DMS153 treated with DMSO at 0.1 percent for 48 hours (cell line): ENCODE results near the gene ATP6V0A1.

Experiments used
- DNase-seq: peaks from one replicate; lab custom pipeline; 2025; ENCODE audit not compliant: unreplicated experiment; lab: John Stamatoyannopoulos, UW

The ATP6V0A1 gene

DNA sequence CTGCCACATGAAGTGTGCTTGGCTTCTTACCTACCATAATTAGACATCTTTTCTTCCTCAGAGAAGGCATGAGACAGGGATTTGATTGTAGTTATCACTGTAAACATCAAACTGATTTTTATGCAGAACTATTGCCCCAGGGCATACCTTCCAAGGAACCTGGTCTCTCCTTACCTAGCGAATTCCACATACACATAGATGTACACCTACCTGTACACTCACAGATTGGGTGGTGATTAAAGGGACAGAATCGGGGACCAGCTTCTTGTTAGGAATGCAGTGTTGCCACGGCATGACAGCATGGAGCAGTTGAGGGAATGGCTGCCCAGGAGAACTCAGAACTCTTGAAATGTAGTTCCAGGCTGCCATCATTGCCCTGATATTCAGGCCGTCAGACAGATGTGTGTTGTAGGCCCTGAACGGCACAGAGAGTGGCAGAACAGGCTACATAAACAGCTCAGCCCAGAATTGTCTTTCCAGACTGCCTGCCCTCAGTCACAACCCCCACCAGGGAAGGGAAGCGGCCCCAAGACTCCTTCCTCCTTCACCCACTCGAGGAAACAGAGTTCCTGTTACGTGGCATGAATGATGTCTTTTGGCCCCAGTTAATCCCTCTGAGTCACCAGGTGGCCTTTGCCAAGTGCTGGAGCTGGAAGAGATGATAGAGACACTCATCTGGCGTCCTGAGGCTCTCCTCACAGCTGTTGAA is 59.5 kb downstream of the ATP6V0A1 start:
- no peak for DNase-seq

DNA sequence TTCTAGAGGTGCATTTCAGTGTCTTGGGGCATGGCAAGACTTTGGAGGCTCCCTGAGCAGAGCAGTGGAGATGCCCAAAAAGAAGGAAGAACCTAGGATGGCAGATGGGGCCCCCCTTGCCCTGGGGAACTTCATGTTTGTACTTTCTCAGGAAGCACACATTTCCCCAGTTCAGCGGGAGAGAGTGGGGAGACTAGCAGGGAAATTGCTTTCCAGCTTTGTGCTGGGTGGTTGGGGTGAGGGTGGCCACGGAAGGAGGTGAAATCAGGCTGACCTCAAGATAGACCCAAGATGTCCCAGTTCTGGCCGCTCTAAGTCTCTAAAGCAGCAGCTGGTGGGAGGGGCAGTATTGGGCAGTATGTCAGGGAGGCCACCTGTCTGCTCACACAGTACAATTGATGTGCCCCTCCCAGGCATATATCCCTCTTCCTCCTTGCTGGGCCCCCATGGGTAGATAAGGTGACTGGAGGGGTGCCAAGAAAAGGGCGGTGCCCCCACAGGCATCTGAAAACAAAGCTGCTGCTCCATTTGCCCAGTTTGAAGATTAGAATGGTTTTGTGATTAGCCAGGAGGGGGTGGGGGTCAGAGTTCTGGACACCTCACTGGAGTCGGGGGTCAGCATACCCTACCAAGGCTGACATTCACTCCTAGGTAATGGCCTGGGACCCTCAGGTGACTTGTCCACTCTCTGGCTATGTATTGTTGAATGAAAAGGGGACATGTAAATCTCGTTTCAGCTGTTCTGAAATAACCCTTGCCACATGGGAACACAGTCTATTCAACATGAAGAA is 60.3 kb downstream of the ATP6V0A1 start:
- DNase-seq: no peak

DNA sequence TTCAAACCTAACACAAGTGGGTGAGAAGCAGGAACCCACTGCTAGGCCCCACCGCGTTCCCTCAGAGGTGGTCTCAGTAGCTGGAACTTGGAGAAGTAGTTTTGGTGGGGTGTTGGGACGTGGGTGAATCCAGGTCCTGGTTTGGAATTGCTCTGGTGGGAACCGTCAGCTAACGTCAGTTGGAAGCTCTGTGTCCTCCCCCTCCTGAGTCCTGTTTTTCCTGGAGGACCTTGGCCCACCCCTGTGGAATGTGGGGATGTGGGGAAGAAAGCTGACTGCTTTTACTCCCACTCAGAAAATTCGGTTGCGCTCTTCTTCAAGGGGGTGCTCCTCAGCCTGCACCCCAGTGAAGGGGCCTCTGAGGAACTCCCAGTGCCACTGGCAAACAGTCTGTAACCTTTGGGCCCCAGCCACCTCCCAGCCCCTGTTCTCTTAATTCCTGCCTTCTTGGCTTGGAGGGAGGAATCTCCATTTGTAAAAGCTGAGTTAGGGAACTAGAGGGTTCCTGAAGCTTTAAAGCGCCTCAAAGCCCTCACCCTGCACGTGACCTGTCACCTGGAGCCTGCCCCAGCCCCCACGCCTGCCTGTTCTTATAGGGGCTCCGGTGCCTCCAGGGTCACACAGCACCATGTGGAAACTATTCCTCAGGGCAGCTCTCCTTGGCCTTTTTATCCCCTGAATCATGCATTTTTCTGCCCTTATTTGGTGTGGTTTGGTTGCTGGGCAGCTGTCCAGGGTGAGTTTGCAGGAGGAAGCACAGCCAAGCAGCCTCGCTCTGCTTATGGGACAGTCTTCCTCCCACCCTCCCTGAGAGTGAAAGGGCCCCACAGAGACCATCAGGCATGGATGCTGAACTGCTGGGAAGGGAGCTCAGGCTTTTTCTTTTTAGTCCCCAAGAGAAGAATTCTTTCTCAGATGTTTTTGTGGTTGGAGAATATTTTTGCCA is 61.1 kb downstream of the ATP6V0A1 start:
- no peak for DNase-seq

DNA sequence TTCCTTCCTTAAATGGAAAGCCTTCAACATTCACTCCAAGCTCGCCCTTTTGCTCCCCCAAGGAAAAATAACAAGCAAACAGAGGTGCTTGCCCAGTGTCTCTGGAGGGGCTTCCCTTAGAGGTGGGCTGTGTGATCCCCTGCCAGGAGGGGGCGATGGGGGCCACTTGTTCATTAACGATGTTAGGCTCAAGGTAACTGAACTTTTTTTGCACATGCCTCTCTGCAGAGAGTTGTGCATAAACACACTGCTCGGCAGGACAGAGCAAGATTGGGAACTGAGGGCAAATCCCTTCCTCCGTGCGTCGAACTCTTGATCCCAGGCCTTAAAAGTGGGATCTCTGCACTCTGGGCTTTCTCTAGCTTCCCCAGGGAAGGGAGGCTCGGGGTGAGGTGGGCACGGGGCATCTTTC is 61.9 kb downstream of the ATP6V0A1 start:
- DNase-seq: no peak

DNA sequence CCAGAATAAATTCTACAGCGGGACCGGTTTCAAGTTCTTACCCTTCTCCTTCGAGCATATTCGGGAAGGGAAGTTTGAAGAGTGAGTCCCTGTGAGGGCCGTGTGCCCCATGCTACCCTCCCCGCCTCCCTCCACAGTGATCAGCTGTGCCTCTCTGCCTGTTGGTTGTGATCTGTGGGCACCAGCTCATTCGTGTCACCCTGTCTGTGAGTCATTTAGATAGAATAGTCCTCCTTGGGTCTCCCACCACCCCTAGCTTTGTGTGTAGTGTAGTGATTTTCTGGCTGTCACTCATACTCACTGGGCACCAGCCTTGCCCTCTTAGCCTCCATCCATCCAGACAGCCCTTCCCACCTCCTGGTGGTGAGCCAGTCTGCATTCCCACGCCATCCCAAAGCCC is 62.4 kb downstream of the ATP6V0A1 start:
- no peak for DNase-seq

DNA sequence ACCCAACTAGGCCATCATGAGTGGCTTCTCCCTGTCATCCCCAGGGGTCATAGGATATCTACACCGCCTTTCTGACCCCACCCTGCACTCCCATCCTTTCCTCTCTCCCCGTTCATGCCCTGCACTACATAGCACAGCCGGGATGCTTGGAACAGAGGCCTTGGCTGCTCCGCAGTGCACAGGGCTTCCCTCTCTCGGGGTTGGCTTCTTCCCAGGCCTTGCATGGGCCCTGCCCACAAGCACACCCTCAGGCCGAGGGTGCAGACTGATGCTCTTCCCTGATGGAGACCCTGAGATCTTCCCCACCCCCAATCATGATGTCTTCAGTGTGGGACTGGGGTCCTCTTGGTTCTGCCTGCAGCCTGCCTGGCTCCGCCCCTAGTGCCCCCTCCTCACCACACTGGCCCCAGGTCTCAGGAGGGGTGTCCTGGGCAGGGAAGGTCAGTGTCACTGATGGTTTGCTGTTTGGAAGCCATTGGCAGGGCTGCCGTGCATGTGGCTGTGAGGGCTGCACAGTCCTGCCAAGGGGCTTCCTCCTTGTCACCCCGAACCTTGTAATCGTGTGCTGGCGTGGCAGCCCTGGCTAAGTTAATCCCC is 63.1 kb downstream of the ATP6V0A1 start:
- DNase-seq: no peak

DNA sequence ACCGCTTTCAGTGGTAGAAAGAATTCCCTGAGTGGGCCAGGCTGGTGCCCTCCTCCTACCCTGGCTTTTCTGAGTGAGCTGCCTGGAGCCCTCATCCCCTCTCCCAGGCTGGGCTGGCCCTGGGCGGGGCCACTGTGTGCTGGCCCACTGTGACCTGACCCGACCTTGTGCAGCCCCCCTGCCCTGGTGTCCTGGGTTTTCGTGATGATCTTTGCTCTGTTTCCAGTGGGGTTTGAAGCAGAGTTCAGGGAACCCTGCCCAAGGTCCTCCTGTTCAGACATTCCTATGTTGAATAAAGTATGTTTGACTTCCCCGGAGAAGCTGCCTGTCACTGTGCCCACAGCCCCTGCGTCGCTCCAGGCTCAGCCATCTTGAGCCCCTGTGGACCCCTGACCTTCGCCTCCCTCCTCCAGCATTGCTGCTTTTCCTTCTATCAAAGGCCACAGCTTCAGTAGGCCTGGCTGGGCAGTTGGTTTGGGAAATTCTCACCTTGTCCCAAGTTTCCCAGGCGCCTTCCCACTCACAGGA is 63.6 kb downstream of the ATP6V0A1 start:
- no peak for DNase-seq

DNA sequence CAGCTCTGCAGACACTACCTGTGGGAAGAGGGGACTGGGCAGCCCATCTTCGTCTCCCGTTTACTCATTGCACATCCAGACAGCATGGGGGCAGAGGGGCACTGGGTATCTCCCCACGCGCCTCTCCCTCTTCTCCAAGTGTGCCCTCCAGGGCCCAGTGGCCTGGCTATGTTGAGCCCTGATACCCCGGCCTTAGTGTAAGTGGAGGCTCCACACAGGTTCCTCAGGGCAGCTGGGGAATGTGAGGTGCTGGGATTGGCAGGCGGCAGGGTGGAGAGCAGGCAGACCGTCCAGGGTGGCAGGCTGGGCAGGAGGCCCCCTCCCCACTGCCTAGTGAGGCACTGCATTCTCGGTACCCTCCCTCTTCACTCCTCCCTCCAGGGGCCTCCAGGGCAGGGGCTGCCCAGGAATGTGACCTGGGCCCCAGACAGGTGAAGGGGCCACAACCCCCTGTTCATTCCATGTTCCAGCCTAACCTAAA is 64.2 kb downstream of the ATP6V0A1 start:
- DNase-seq: no peak

DNA sequence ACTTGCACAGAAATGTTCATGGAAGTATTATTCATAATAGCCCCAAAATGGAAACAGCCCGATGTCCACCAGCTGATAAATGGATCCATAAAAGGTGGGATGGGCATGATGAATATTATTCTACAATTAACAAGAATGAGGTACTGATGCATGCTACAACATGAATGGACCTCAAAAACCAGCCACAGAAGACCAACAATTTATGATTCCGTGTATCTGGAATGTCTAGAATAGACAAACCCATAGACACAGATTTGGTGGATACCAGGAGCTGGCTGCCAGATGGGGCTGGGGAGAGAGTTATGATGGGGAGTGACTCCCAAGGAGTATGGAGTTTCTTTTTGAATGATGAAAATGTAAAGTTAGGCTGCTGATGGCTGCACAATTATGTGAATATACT is 66.5 kb downstream of the ATP6V0A1 start:
- no peak for DNase-seq

DNA sequence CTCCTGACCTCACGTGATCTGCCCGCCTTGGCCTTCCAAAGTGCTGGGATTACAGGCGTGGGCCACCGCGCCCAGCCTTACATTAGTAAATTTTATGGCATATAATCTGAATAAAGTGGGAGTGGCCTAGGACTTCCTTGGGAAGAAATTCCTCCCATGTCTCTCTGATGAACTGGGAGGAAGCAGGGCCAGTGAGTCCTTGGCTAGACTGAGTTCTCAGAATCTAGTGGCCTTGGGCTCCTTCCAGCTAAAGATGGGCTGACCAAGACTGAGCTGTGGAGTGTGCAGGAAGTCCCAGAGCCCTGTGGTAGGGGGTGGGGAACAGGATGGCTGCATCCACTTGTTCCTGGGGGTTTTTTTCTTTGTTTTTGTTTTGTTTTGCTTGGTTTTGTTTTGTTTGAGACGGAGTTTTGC is 67.4 kb downstream of the ATP6V0A1 start:
- no peak for DNase-seq

DNA sequence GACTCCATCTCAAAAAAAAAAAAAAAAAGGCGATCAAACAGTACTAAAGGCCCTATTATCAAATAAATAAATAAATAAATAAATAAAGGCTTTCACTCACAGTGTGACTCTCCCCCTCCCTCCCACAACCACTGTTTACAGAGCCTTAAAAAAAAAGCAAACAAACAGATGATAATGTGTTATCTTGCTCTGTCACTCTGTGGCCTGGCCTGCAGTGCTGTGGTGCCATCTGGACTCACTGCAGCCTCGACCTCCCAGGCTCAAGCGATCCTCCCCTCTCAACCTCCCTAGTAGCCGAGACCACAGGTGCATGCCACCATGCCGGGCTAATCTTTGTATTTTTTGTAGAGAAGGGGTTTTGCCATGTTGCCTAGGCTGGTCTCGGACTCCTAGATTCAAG is 69.3 kb downstream of the ATP6V0A1 start:
- DNase-seq: no peak

DNA sequence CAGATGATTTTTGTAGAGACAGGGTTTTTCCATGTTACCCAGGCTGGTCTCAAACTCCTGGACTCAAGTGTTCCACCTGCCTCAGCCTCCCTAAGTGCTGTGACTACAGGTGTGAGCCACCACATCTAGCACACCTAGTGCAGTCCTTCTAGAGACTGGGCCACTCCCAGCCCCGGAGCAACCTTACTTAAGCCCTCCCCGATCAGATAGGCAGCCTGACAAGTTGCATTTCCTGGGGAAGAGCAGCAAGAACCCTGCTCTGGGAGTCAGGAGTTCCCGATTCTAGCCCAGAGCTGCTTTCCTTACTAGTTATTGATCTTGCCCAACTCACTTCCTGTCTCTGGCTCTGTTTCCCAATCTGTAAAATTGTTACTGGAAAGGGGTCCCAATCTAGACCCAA is 70.4 kb downstream of the ATP6V0A1 start:
- DNase-seq: no peak

DNA sequence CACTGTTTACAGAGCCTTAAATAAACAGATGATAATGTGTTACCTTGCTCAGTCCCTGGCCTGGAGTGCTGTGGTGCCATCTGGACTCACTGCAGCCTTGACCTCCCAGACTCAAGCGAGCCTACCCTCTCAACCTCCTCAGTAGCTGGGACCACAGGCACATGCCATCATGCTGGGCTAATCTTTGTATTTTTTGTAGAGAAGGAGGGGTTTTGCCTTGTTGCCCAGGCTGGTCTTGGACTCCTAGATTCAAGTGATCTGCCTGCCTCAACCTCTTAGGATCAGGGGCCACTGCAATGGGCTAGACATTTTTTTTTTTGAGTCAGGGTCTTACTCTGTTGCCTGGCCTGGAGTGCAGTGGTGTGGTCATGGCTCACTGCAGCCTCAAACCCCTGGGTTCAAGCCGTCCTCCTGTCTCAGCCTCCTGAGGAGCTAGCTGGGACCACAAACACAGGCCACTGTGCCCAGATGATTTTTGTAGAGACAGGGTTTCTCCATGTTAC is 72.3 kb downstream of the ATP6V0A1 start:
- no peak for DNase-seq

DNA sequence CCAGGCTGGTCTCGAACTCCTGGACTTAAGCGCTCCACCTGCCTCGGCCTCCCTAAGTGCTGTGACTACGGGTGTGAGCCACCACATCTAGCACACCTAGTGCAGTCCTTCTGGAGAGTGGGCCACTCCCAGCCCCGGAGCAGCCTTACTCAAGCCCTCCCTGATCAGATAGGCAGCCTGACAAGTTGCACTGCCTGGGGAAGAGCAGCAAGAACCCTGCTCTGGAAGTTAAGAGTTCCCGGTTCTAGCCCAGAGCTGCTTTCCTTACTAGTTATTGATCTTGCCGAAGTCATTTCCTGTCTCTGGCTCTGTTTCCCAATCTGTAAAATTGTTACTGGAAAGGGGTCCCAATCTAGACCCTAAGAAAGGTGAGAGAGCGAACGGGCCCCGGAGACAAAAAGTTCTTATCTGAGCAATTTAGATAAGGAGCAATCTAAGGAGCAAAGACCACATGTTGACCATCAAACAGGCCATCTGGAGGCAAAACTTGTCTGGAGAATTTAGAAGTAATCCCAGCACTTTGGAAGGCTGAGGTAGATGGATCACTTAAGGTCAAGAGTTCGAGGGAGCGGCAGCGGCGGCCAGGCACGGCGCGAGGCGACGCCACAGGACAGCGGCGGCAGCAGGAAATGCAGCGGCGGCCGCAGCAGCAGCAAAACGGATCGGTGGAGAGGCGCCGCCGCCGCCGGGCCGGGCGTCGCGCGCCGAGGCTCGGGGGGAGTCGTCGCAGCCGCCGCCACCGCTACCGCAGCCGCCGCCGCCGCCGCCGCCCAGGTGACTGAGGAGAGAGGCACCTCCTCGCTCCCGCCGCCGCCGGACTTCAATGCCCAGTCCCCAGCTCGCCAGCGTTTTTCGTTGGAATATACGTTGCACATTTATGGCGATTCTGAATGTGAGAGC is 73.0 kb downstream of the ATP6V0A1 start:
- peak; percentile 51 for DNase-seq

DNA sequence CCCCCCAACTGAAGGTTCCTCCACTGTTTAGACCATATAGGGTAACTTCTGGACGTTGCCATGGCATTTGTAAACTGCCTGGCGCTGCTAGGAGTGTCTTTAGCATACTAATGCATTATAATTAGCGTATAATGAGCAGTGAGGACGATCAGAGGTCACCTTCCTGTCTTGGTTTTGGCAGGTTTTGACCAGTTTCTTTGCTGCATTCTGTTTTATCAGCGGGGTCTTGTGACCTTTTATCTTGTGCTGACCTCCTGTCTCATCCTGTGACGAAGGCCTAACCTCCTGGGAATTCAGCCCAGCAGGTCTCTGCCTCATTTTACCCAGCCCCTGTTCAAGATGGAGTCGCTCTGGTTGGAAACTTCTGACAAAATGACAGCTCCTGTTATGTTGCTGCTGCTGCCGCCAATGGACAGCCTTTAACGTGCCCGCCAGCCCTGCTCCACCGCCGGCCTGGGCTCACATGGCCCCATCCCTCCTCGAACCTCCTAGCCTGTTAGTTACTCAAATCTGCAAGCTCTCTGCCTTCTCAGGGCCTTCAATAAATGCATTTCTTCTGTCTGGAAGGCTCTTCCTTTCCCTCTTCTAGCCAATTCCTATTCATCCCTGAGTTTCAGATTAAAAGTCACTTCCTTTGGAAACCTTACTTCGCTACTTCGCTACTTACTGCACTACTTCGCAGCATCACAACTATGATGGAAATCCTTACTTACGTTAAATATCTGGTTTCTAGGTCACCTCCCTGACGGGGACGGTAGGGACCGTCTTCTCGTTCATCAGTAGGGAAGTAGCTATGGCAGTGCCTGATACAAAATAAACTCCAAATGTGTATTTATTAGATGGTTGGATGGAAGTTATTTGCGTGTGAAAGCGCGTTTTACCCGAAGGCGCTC is 76.7 kb downstream of the ATP6V0A1 start:
- DNase-seq: no peak

DNA sequence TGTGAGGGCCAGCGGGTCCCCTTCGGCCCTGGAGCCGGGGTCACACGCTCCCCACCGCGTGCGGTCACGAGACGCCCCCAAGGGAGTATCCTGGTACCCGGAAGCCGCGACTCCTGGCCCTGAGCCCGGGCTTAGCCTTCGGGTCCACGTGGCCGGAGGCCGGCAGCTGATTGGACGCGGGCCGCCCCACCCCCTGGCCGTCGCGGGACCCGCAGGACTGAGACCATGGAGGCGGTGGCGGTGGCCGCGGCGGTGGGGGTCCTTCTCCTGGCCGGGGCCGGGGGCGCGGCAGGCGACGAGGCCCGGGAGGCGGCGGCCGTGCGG is 77.3 kb downstream of the ATP6V0A1 start, which contains the start of gene NAGLU:
NAGLU (plus strand) TSS at position 194 of the 324 bp plus-strand sequence; CDS start at position 226, 32 bp downstream.
- DNase-seq: peak; percentile 81

DNA sequence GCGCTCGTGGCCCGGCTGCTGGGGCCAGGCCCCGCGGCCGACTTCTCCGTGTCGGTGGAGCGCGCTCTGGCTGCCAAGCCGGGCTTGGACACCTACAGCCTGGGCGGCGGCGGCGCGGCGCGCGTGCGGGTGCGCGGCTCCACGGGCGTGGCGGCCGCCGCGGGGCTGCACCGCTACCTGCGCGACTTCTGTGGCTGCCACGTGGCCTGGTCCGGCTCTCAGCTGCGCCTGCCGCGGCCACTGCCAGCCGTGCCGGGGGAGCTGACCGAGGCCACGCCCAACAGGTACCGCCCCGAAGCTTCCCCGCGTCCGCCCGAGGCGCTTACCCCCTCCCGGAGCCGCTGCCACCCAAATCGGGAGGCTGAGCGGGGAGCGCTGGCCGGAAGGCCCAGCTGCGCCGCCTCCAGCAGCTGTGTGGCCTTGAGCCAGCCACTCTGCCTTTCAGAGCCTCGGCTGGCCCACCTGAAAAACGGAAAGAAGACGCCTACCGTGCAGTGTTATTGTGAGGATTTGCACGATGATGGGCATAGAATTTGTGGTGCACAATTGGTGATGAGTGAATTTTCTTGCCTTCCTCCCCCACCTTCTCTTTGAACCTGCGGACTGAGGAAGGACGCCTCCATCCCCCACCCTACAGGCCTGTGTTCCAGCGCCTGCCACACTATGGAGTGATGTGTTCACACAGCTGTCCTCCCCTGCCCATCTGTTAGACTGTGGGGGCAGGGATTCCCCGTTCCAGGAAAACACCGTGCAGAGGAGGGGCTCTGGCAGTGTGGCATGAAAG is 77.9 kb downstream of the ATP6V0A1 start:
- DNase-seq: peak; percentile 76
